Inferior parietal cortex (tissue), 1 donor: ENCODE measurements around the gene PDE11A.

Experiments used
- DNase-seq: peaks from one replicate; pipeline ENCODE4 v3.0.0-alpha.2; 2016; ENCODE audit errors: extremely low spot score

Gene PDE11A

DNA sequence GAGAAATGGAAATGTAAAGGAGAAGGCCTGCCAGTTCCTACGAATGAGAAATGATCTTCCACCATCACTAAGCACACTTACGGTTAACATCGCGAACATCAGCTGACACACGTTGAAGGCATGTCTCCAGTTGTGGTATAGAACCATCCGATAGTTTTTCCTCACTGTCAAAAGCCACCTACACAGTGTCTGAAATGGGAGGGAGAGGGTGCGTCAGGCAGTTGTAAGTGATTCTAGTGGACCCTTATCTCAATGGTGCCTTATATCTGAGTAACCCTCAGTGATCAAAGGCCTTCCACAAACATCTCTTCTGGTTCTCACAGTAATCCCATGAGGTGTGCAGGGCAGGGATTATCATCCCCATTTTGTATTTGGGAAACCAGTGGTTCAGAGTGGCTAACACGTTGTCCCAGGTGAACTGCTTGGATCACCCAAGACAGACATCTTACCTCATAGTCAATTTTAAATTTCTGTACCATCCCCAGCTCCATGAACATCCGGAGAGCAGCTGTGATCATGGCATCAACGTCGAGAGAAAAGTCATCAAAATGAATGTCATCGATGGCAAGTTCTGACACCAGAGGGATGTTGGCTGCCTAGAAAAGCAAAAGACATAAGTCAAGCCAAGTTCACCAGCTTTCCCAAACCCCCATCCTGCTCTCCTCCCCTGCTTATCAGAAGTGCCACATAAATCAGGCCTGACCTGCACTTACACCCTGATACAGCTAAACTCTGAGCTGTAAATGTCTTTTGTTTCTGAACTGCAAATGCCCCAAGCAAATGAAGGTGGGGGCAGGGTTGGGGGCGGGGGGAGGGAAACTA, 344.8 kb downstream of the PDE11A start:
- DNase-seq: no peak

GRCh38 chr2:177726931-177727348, 345.6 kb downstream of the PDE11A start:
- DNase-seq: no peak

GRCh38 chr2:177724398-177725287, 347.9 kb downstream of the PDE11A start:
- DNase-seq: peak; percentile 85

DNA sequence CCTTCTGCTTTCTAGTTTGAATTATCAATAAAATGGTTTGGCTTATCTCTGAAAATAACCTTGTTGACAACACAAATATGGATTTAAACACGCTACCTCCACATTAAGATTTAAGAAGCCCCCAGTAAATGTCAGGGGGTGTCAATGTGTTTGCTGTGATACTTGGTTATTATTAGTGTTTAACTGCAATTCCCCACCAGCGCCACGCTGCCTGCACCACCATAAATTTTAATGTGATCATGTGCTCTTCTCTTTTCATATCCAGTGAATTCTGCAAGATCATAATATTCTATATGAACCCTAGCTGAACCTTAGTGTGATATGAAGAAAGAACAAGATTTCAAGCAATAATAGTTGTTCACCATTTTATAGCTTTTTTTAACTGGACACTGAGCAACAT, 349.3 kb downstream of the PDE11A start:
- DNase-seq: no peak

DNA sequence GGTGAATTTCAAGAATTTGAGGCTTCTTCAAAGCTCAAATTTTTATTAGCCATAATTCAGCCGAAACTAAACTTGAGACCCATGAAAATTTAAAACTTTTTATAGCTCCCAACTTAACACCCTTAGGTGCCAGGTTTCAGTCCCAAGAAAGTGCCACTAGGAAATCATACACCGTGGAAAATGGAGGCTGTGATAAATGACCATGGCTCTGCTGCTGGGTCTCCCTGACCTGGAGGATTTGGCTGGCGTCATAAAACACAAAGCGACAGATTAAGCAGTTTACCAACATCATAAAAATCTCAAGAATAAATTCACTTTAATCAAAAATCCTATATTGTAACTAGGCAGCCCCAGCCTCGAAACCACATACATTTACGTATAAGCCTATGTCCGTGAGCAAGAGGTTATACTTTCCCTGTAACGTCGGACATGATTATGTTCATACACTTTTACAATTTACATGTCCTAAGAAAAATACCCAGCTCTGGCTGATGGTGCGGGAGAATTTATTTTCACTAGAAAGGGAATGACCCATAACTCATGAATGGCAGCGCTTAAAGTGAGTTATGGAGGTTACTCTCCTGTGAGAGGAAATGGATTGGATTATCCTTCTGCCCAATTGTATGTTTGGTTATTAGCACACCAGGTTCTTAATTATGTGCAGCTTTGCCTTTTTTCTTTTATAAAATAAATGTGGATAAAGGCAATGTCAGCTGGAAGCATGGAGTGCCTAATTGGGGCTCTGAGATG, 350.6 kb downstream of the PDE11A start:
- DNase-seq: no peak

- DNase-seq: no peak
These were observed 351.5 kb downstream of the PDE11A start for GRCh38 chr2:177721087-177721486.

- DNase-seq: no peak
These were observed 354.6 kb downstream of the PDE11A start for GRCh38 chr2:177717831-177718618.

- no peak for DNase-seq
These were observed 356.1 kb downstream of the PDE11A start for GRCh38 chr2:177716484-177716883.

GRCh38 chr2:177715771-177716170, 356.8 kb downstream of the PDE11A start:
- no peak for DNase-seq

DNA sequence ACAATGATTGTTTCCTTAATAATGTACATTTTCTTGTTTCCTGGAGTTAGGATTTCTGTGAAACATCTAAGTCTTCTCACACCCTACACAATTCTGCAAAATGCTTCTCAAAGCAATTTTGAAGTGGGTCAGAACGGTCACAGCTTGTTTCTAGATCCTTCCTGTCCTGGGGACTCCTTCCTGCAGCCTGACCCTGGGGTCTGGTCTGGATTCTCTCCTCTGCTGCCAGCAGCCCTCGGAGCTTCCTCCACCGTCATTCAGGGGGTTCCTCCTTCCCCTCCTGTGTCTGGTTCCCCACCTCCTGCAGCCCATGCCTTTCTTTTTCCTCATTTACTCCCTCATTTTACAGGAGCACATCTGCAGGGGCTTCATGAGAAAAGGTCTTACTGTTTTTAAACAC, 357.9 kb downstream of the PDE11A start:
- no peak for DNase-seq

DNA sequence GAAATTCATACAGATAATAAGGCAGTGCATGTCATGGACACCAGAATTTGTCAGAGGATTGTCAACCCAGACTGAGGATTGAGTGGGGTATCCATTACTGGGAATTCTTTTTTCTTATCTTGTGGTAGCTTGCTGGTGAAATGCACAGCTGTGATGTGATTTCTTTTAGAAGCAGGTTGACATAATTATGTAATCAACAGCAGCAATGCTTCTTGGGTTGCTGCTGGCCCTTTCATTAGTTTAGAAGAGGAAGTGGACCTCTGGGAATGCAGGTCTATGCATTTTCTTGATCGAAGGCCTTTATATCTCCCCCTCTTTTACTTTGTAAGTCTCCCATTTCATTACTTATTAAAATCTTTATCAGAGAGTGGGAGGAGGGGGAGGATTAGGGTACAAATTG, 360.1 kb downstream of the PDE11A start:
- DNase-seq: no peak

- no peak for DNase-seq
These were observed 360.9 kb downstream of the PDE11A start for GRCh38 chr2:177711483-177712265.

DNA sequence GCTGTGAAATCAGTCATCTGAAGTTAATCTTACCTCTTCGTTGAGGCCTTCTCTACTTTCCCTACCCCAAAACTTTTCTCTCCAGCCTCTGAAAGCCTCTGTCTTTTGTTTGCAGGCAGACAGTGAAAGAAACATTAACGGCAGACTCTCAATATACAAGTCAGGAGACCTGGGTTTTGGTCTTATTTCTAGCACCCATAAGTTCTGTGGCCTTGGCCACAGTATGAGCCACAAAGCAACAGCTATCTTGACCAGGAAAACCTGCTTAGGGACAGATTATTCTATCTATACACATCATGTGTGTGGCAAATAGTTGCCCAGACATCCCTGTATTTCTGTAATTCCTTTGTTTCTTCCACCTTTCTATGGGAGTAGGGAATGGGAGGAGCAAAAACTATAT, 361.7 kb downstream of the PDE11A start:
- DNase-seq: no peak

- DNase-seq: no peak
These were observed 362.6 kb downstream of the PDE11A start for GRCh38 chr2:177709986-177710401.

DNA sequence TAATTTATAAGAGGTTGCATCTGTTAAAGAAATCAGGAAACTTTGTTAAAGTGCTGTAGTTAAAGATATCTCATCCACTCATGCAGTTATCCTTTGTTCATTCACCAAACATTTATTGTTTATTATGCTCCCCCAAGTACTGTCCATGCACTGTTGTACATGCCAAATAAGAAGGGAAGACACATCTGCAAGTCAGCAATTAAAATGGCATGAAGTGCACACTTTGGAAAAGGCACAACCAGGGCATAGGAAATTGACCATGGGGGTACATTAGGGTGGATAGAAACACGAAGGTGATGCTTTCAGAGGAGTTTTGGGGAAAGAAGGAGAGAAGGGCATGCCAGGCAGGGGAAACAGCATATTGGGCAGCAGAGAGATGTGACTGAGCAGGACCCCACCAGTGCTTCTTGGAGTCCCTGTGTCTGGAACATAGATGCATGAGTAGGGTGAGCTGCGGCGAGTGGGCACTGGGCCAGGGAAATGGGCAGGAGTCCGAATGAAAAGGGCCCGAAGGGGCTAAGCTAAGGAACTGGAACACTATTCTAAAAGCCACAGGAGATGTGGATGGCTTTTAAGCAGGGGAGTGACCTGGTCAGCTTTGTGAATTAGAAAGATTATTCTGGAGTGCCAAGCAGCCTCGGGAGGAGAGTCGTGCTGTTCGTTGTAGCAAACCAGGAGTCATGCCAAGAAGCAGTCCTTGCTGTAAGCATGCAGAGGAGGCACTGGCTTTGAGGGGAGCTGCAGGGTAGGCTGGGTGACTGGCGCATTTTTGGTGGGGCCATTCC, 363.7 kb downstream of the PDE11A start:
- no peak for DNase-seq

DNA sequence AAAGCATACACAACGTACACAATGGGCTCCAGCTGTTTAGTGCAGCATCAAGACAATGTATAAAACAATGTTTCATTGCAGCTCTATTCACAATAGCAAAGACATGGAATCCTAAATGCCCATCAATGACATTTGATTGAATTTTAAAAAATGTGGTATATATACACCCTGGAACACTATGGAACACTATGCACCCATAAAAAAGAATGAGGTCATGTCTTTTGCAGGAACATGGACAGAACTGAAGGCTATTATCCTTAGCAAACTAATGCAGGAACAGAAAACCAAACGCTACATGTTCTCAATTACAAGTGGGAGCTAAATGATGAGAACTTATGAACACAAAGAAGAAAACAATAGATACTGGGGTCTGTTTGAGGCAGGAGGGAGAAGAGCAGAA, 364.5 kb downstream of the PDE11A start:
- no peak for DNase-seq

- no peak for DNase-seq
These were observed 366.9 kb downstream of the PDE11A start for GRCh38 chr2:177705511-177706173.

DNA sequence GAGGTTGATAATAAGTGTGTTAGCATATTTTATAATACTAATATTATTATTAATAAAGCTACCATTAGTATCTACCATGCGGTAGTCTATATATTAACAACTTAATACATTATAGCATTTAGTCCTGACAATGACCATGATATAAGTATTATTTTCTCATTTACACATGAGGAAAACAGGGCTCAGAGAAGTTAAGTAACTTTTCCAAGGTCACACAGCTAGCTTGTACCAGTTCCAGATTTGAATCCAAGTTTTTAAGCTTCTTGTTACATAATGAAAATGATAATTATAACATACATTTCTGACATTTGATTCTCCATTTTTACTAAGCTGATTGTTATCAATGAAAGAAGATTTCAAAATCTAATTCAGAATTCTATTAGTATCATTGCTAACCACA, 369.4 kb downstream of the PDE11A start:
- no peak for DNase-seq

- DNase-seq: no peak
These were observed 374.3 kb downstream of the PDE11A start for GRCh38 chr2:177698281-177698680.
